Esophagus muscularis mucosa (tissue), 4 donors: ENCODE results near the gene SCART1. TPM values are rescaled to one million over a fixed set of nuclear protein-coding genes. Genes with fewer than 3 reads are reported as not detected.
"Not testable (repeated sequence)": the region's sequence is repeated elsewhere in the genome, so short reads cannot be mapped to it uniquely, and the experiment has no call there.

Source experiments
- DNase-seq: peaks from one replicate; pipeline ENCODE4 v3.0.0-alpha.2; 2017; ENCODE audit errors: extremely low spot score
- H3K27ac ChIP-seq, 4 donors: fragments of 200-600 bp; sonication (generic); replicated peaks in 1 of 4; 1 replicate in 3 of 4; 2 replicates in 1 of 4; pipeline ENCODE4 v1.5.1; 2016 to 2019; ENCODE audit warnings: mild to moderate bottlenecking in 1 of 4
- H3K27me3 ChIP-seq, 4 donors: fragments of 200-600 bp; sonication (generic); one replicate each; pipeline versions ENCODE4 v1.5.1 to v1.6.0; 2016 to 2019
- H3K36me3 ChIP-seq, 4 donors: fragments of 200-600 bp; sonication (generic); one replicate each; pipeline ENCODE4 v1.5.1; 2016 to 2019
- H3K4me1 ChIP-seq, 4 donors: fragments of 200-600 bp; sonication (generic); one replicate each; pipeline ENCODE4 v1.5.1; 2016 to 2019
- H3K4me3 ChIP-seq, 4 donors: fragments of 200-600 bp; sonication (generic); 1 replicate in 2 of 4; 2 replicates in 2 of 4; pipeline ENCODE4 v1.5.1; 2016 to 2019; ENCODE audit warnings: mild to moderate bottlenecking in 4 of 4, moderate library complexity in 1 of 4
- H3K9me3 ChIP-seq, 4 donors: fragments of 200-600 bp; sonication (generic); 1 replicate in 3 of 4; 2 replicates in 1 of 4; pipeline ENCODE4 v1.5.1; 2016 to 2019
- EP300 ChIP-seq: sonication (generic); formaldehyde crosslinking; IDR thresholded peaks from one replicate; pipeline ENCODE4 v1.6.1; 2017; ENCODE audit warnings: antibody characterized with exemption
- POLR2A ChIP-seq: fragments of 450-650 bp; IDR thresholded peaks from one replicate; pipeline ENCODE4 v1.6.1; 2017; ENCODE audit warnings: antibody characterized with exemption, moderate library complexity, mild to moderate bottlenecking, low read depth
- POLR2AphosphoS5 ChIP-seq, 2 donors: sonication (generic); formaldehyde crosslinking; IDR thresholded peaks; one replicate each; pipeline ENCODE4 v1.6.1; 2017; ENCODE audit warnings: antibody characterized with exemption in 2 of 2
- WGBS: methylation state at CpG from one replicate; pipeline ENCODE4 v1.1.5; 2018; 5-methylcytosine and 5-hydroxymethylcytosine counted together
- intact Hi-C: fragments of 100-400 bp; cut with DNase I; formaldehyde crosslinking; loops from one replicate; pipeline ENCODE4 v1.15.1; 2023
- total RNA-seq, 4 donors: library from RNA; depleted of rRNA; stranded (reverse); fragments of >200 nt; gene quantifications; one replicate each; pipeline versions ENCODE4 v1.1.0 to v1.2.1, GENCODE V29; 2016
- TF ChIP-seq, protein P1 (sequence below), 3 experiments: fragments of 200-600 bp in 2 of 3; fragments of 450-650 bp in 1 of 3; sonication (generic) in 2 of 3; IDR thresholded peaks; one replicate each; pipeline ENCODE4 v1.5.1; 2017 to 2019; ENCODE audit warnings: antibody characterized with exemption in 3 of 3, mild to moderate bottlenecking in 2 of 3, moderate library complexity in 1 of 3

SCART1 gene
- total RNA-seq, 4 donors from 2014 or later, result 0.65 to 1.7 (median 1.4) TPM

DNA sequence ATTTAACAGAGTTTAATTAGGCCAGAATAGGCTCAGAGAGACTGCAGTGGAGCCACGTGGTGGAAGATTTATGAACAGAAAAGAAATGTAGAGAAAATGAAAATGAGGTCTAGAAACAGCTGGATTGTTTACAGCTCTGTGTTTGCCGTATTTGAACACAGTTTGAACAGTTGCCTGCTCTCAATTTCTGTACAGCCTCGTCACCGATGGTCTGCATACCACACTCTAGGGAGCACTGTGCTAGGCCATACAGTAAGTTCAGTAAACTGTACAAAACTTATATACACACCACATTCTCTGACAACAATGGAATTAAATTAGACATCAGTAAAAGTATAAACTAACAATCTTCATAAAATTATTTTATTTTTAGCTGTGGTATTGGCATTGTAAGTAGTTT, 62.3 kb downstream of the SCART1 start:
- Histone ChIP-seq H3K36me3 (no peaks in the 10 kb centered on the region), H3K27me3 (no peaks in the 10 kb centered on the region), H3K4me1 (peaks cover 0 to 14% (median 11%) of the 10 kb centered on the region in 4 donors), H3K27ac (no peak overlapping the region), H3K4me3 (no peak overlapping the region), H3K9me3 (no peaks in the 10 kb centered on the region)
- 72% methylated on average over 4 of the region's 4 CpGs for WGBS
- DNase-seq, result no peak
- intact Hi-C loops, result no loop called here
- no peak for TF ChIP-seq POLR2A
- TF ChIP-seq EP300, result no peak
- TF ChIP-seq, protein P1, sequence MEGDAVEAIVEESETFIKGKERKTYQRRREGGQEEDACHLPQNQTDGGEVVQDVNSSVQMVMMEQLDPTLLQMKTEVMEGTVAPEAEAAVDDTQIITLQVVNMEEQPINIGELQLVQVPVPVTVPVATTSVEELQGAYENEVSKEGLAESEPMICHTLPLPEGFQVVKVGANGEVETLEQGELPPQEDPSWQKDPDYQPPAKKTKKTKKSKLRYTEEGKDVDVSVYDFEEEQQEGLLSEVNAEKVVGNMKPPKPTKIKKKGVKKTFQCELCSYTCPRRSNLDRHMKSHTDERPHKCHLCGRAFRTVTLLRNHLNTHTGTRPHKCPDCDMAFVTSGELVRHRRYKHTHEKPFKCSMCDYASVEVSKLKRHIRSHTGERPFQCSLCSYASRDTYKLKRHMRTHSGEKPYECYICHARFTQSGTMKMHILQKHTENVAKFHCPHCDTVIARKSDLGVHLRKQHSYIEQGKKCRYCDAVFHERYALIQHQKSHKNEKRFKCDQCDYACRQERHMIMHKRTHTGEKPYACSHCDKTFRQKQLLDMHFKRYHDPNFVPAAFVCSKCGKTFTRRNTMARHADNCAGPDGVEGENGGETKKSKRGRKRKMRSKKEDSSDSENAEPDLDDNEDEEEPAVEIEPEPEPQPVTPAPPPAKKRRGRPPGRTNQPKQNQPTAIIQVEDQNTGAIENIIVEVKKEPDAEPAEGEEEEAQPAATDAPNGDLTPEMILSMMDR (IDR thresholded peaks at IDR 0.05), result no peak
- no peak for TF ChIP-seq POLR2AphosphoS5 (IDR thresholded peaks at IDR 0.05)

DNA sequence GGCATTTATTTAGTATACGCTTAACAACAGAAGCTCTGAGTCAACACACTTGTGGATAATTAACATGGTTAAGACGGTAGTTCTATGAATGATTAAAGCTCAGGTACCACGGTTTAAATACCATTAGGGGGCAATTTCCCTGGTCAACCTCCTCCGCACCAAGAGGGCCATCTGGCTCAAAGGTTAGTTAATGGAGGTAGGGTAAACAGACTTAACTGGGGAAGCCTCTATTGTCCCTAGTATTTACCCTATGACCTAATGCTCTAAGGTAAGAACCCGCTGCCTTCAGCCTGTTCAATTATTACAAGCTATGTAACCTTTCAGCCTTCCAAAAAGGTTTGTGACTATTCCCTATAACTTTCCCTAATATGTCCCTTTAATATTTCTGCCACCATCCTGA, 64.8 kb downstream of the SCART1 start:
- H3K27ac ChIP-seq, DNase-seq, H3K36me3 ChIP-seq, H3K9me3 ChIP-seq, H3K4me3 ChIP-seq, H3K27me3 ChIP-seq, intact Hi-C loops: not testable (repeated sequence)
- 85% methylated on average over 5 of the region's 5 CpGs for WGBS
- peaks cover 0 to 14% (median 11%) of the 10 kb centered on the region in 4 donors for H3K4me1 ChIP-seq

Other genes with a start within 250 kb of the SCART1 start
- gene UTF1, start 223.7 kb upstream of the SCART1 start, total RNA-seq, result not detected
- 1 to 10 TPM in 3 of 4 donors, under 1 TPM in 1; 0.46 to 2.5 (median 2.0) TPM for gene VENTX, start 216.1 kb upstream of the SCART1 start, total RNA-seq
- 1 to 10 TPM; 1.2 to 8.9 (median 2.3) TPM for gene ADAM8, start 177.1 kb upstream of the SCART1 start, total RNA-seq
- 10 to 100 TPM; 30.2 to 54.4 (median 39.0) TPM for gene TUBGCP2, start 145.1 kb upstream of the SCART1 start, total RNA-seq
- 10 to 100 TPM; 22.9 to 34.8 (median 33.0) TPM for gene ZNF511, start 145.0 kb upstream of the SCART1 start, total RNA-seq
- 1 to 10 TPM; 1.6 to 3.6 (median 2.3) TPM for gene CALY, start 117.0 kb upstream of the SCART1 start, total RNA-seq
- not detected for gene PRAP1, start 106.6 kb upstream of the SCART1 start, total RNA-seq
- gene FUOM, start 95.9 kb upstream of the SCART1 start, total RNA-seq, result 10 to 100 TPM in 2 of 4 donors, 1 to 10 TPM in 2; 7.9 to 12.2 (median 10.5) TPM
- 10 to 100 TPM; 64.0 to 77.7 (median 73.2) TPM for gene ECHS1, start 80.6 kb upstream of the SCART1 start, total RNA-seq
- gene PAOX, start 74.7 kb upstream of the SCART1 start, total RNA-seq, result 10 to 100 TPM; 10.1 to 15.0 (median 14.3) TPM
- 10 to 100 TPM; 12.6 to 23.6 (median 15.9) TPM for gene MTG1, start 59.8 kb upstream of the SCART1 start, total RNA-seq
- gene SPRN, start 29.3 kb upstream of the SCART1 start, total RNA-seq, result under 1 TPM in 2 of 4 donors, not detected in 2; 0.34 to 0.71 TPM
- gene CYP2E1, start 73.4 kb downstream of the SCART1 start, total RNA-seq, result under 1 TPM; 0.83 to 0.98 (median 0.87) TPM
- gene SYCE1, start 111.6 kb downstream of the SCART1 start, total RNA-seq, result 1 to 10 TPM in 1 of 4 donors, under 1 TPM in 1, not detected in 2; 0.50 to 10.0 TPM
- gene FRG2B, start 172.8 kb downstream of the SCART1 start, total RNA-seq, result not detected